RWPE2 (cell line): ENCODE data around the gene MAP4K4.

Source experiments
- ATAC-seq: fragments of 200-7000 bp; cut with Tn5 transposase; 3 replicates; pipeline ENCODE4 v1.9.1; 2021; ENCODE audit warnings: low read depth
- DNase-seq: peaks from one replicate; pipeline ENCODE4 v3.0.0-alpha.2; 2020; ENCODE audit warnings: low spot score
- H3K27ac ChIP-seq: fragments of 450-650 bp; 2 replicates; pipeline ENCODE4 v1.5.1; 2017; ENCODE audit warnings: mild to moderate bottlenecking; ENCODE audit not compliant: poor library complexity, severe bottlenecking
- H3K27me3 ChIP-seq: fragments of 250-450 bp; sonication (Bioruptor Pico); 2 replicates; pipeline ENCODE4 v1.5.1; 2021; ENCODE audit warnings: mild to moderate bottlenecking, moderate library complexity; ENCODE audit not compliant: insufficient read depth, poor library complexity, severe bottlenecking
- H3K36me3 ChIP-seq: fragments of 250-450 bp; sonication (Bioruptor Pico); 2 replicates; pipeline ENCODE4 v1.5.1; 2020; ENCODE audit warnings: low read depth, mild to moderate bottlenecking, moderate library complexity
- H3K4me1 ChIP-seq: fragments of 250-450 bp; sonication (Bioruptor Pico); 2 replicates; pipeline ENCODE4 v1.5.1; 2021; ENCODE audit warnings: mild to moderate bottlenecking, moderate library complexity; ENCODE audit not compliant: insufficient read depth, poor library complexity, severe bottlenecking
- H3K4me3 ChIP-seq: fragments of 250-450 bp; sonication (Bioruptor Pico); 2 replicates; pipeline ENCODE4 v1.5.1; 2021; ENCODE audit warnings: mild to moderate bottlenecking, moderate library complexity; ENCODE audit not compliant: severe bottlenecking
- H3K9me3 ChIP-seq: fragments of 250-450 bp; sonication (Bioruptor Pico); 2 replicates; pipeline ENCODE4 v1.5.1; 2021; ENCODE audit warnings: mild to moderate bottlenecking, moderate library complexity; ENCODE audit not compliant: severe bottlenecking
- TF ChIP-seq, protein P1 (sequence below): fragments of 450-650 bp; IDR thresholded peaks from one replicate; pipeline ENCODE4 v1.5.1; 2017; ENCODE audit warnings: mild to moderate bottlenecking, moderate library complexity; ENCODE audit not compliant: poor library complexity, severe bottlenecking

Gene MAP4K4

DNA sequence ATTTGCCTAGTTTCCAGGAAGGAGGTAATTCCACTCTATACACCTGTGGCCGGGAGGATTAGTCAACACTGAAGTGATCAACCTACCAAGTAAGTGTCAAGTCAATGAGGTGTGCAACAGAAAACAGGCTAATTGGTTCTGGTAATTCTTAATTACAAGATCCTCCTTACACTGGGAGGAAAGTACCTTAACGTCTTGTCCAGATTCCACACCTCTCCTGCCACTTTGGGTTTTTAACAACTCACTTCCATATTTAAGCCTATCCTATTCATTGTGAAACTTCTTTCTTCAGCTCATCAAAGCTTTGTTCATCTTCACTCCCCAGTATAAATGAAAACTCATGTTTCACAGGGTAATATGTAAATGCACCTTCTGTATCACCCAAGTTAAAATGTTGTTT, 22.0 kb upstream of the MAP4K4 start:
- peaks cover 2% of the 10 kb centered on the region for H3K9me3 ChIP-seq
- no peaks in the 10 kb centered on the region for H3K27me3 ChIP-seq
- H3K36me3 ChIP-seq, result no peaks in the 10 kb centered on the region
- no peaks in the 10 kb centered on the region for H3K4me1 ChIP-seq
- DNase-seq, result no peak
- no peak for ATAC-seq
- no peak overlapping the region for H3K4me3 ChIP-seq
- TF ChIP-seq, protein P1, sequence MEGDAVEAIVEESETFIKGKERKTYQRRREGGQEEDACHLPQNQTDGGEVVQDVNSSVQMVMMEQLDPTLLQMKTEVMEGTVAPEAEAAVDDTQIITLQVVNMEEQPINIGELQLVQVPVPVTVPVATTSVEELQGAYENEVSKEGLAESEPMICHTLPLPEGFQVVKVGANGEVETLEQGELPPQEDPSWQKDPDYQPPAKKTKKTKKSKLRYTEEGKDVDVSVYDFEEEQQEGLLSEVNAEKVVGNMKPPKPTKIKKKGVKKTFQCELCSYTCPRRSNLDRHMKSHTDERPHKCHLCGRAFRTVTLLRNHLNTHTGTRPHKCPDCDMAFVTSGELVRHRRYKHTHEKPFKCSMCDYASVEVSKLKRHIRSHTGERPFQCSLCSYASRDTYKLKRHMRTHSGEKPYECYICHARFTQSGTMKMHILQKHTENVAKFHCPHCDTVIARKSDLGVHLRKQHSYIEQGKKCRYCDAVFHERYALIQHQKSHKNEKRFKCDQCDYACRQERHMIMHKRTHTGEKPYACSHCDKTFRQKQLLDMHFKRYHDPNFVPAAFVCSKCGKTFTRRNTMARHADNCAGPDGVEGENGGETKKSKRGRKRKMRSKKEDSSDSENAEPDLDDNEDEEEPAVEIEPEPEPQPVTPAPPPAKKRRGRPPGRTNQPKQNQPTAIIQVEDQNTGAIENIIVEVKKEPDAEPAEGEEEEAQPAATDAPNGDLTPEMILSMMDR, result no peak
- H3K27ac ChIP-seq, result no peak overlapping the region

DNA sequence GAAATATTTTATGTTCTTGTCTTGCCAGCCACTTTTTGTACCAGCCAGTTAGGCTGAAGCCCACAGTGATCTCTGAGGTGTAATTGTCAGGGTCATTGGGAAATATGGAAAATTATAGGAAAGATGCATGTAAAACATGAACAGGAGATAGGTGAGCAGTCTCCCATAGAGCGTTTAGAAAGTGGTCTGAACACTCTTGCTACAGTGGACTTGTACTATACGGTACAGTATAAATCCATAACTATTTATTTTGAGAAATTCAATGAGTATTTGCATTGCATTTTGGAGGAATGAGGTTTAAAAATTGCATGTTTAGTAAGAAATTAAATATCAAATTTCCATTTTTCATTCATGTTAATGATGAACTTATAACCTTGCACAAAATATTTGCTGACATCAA, 20.8 kb upstream of the MAP4K4 start:
- ATAC-seq (no peak), DNase-seq (no peak)
- H3K36me3 ChIP-seq, result no peaks in the 10 kb centered on the region
- peaks cover 2% of the 10 kb centered on the region for H3K9me3 ChIP-seq
- no peaks in the 10 kb centered on the region for H3K27me3 ChIP-seq
- H3K4me3 ChIP-seq, result no peak overlapping the region
- H3K27ac ChIP-seq, result no peak overlapping the region
- TF ChIP-seq, protein P1, result no peak
- no peaks in the 10 kb centered on the region for H3K4me1 ChIP-seq

DNA sequence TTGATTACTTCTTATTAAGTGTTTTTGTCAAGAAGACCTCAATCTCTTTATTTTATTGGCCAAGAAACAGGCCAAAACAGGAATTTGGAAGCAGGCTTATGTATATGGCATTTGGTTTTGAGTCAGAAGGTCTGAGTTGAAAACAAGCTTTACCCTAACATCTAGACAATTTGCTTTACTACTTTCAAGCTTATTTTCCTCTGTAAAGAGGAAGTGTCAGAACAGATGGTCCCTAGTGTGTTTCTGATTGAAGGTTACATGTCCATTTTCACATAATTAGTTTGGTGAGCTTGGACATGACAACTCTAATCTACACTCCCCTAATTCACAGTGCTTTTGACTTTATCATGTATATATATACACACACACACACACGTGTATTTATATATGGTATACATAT, 19.8 kb upstream of the MAP4K4 start:
- no peak for ATAC-seq
- H3K4me1 ChIP-seq, result no peaks in the 10 kb centered on the region
- TF ChIP-seq, protein P1, result no peak
- H3K4me3 ChIP-seq, result no peak overlapping the region
- H3K27ac ChIP-seq, result no peak overlapping the region
- H3K9me3 ChIP-seq, result no peaks in the 10 kb centered on the region
- H3K36me3 ChIP-seq, result no peaks in the 10 kb centered on the region
- DNase-seq, result no peak
- H3K27me3 ChIP-seq, result no peaks in the 10 kb centered on the region

DNA sequence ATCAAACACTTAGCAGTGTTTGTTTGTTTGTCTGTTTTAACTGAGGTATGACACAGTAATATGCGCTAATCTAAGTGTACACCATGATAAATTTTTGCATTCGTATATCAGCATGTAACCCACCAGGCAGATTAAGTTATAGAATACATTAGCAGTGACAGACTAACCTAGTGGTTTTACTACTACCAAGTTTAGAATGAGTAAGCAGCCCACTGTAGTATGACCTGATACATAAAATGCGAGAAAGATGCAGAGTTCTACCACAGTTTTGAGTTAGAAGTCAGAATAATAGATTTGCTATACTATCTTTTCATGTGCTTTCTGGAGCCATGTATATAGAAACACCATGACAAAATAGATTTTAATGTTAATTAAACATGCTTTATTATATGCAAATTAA, 19.1 kb upstream of the MAP4K4 start:
- TF ChIP-seq, protein P1, result no peak
- ATAC-seq (no peak), DNase-seq (no peak)
- no peak overlapping the region for H3K27ac ChIP-seq
- H3K27me3 ChIP-seq, result no peaks in the 10 kb centered on the region
- H3K4me1 ChIP-seq, result no peaks in the 10 kb centered on the region
- H3K36me3 ChIP-seq, result no peaks in the 10 kb centered on the region
- no peaks in the 10 kb centered on the region for H3K9me3 ChIP-seq
- no peak overlapping the region for H3K4me3 ChIP-seq

DNA sequence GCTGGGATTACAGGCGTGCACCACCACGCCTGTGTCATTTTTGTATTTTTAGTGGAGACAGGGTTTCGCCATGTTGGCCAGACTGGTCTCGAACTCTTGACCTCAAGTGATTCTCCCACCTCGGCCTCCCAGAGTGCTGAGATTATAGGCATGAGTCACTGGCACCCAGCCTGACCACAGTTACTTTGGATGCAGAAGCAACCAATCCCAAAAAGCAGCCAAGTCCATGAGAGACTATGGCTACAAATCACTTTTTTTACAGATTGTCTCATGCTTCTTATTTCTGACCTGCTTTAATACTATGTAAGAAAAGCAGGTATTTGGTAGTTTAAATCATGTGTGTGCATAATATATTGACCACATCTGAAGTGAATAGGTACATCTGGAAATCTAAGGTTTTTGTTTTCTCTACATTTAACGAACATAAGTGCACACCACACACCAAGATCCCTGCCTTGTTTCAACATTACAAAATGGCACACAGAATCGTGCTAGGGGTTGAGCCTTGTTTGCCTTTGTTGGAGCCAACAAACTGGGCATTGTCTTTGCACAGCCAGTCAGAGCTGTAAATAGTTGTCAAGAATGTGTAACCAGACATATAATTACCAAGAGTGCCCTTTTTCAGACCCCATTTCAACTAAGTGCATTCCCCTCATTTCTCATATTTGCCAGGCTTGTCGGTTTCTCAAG, 18.3 kb upstream of the MAP4K4 start:
- Histone ChIP-seq H3K4me3 (no peak overlapping the region), H3K36me3 (no peaks in the 10 kb centered on the region), H3K27me3 (no peaks in the 10 kb centered on the region), H3K9me3 (no peaks in the 10 kb centered on the region), H3K27ac (no peak overlapping the region), H3K4me1 (no peaks in the 10 kb centered on the region)
- DNase-seq (no peak), ATAC-seq (no peak)
- TF ChIP-seq, protein P1, result no peak
